ENCODE results near the gene ZNF804B.

Gene ZNF804B

DNA sequence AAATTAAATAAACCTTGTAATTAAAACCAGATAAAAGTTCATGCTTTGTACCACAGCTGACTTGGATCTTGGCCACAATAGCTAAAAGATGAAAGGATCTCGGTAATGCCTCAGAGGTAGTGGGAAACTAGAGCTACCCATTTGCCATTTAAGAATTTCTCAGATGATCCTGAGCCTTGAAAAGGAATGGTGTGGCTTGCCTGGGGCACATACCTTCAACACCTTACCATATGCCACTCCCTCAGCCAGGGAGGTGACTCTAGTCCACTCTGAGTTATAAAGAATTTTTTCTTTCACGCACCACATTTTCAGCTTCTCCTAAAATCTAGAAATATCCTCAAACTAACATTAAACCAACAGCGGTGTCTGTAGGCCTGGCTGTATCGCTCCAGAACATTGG is 552.4 kb downstream of the ZNF804B start:
- no peaks in the 10 kb centered on the region for H3K9me3 ChIP-seq (ENCODE audit: low read length)
- no peak overlapping the region for H3K4me3 ChIP-seq (ENCODE audit: low read length)
- H3K27me3 ChIP-seq (ENCODE audit: insufficient read depth, low read length), result no peaks in the 10 kb centered on the region
- H3K36me3 ChIP-seq (ENCODE audit: insufficient read depth, low read length), result no peaks in the 10 kb centered on the region
- H2AFZ ChIP-seq (ENCODE audit: low read depth, low read length), result no peak overlapping the region
- H3K4me1 ChIP-seq (ENCODE audit: insufficient read depth, low read length), result peaks cover 17% of the 10 kb centered on the region

DNA sequence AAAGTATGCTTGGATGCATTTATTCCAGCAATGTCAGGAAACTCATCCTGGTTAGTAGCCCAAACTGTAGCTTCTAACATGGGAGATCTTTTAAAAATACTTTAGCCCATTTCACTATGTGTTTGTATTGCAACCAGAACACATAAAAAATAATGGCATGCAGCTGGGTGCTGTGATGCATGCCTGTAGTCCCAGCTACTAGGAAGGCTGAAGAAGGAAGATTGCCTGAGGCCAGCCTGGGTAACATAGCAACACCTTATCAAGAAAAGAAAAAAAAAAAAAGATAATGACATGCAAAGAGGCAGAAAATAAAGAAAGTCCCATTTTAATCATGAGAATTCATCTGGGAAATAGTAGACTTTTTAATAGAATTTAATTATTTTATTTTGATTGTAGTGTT is 553.1 kb downstream of the ZNF804B start:
- no peaks in the 10 kb centered on the region for H3K36me3 ChIP-seq (ENCODE audit: insufficient read depth, low read length)
- no peak overlapping the region for H3K4me3 ChIP-seq (ENCODE audit: low read length)
- no peak overlapping the region for H2AFZ ChIP-seq (ENCODE audit: low read depth, low read length)
- H3K9me3 ChIP-seq (ENCODE audit: low read length), result no peaks in the 10 kb centered on the region
- peaks cover 24% of the 10 kb centered on the region for H3K4me1 ChIP-seq (ENCODE audit: insufficient read depth, low read length)
- H3K27me3 ChIP-seq (ENCODE audit: insufficient read depth, low read length), result no peaks in the 10 kb centered on the region

DNA sequence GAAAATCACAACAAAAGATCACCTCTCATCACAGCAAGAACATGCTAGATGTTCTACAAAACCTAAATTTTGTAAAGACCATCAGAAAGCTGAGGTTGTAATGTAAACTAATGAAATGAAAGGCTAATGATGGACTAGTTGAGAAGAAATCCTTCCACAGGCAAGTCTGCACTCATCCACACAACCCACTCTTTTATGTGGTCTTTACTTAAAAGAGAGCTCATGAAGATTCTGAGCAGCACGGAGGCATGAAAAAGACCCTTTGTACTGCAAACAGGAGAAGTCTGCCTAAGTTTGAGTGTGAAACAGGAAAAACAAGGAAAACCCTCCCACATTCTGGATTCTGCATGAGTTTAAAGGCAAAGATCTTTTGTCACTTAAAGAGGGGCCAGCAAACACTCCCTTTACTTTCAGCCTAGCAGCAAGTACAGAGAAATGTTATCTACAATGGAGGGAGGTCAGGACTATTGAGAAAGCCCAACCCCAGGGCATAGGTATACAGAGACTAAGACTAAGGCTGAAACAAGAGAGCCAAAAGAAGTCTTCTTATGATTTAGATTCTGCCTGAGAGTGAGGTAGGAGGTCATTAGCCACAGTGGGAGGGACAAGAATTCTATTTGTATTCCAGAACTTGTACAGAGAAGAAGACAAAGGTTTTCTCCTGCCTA is 557.2 kb downstream of the ZNF804B start:
- Histone ChIP-seq H3K9me3 (ENCODE audit: low read length) (no peaks in the 10 kb centered on the region), H3K4me1 (ENCODE audit: insufficient read depth, low read length) (peaks cover 27% of the 10 kb centered on the region), H3K27me3 (ENCODE audit: insufficient read depth, low read length) (no peaks in the 10 kb centered on the region), H3K4me3 (ENCODE audit: low read length) (no peak overlapping the region), H2AFZ (ENCODE audit: low read depth, low read length) (no peak overlapping the region), H3K36me3 (ENCODE audit: insufficient read depth, low read length) (no peaks in the 10 kb centered on the region)

DNA sequence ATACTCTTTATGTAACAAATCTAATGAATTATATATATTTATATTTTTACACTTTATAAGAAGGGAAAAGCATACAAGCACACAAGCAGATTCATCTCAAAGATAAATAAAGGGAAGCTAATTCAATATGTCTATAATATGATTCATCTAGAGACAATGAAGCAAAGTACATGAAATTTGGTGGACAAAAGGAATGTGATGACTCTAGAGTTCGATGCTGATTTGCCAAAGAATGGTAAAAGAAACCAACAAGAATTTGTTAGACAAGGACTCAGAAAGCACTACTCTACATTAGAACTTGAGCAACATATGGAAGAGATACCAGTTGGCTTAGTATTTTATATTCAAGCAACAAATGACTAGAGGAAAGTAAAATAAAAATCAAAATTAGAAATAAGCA is 572.5 kb downstream of the ZNF804B start:
- Histone ChIP-seq H3K36me3 (ENCODE audit: insufficient read depth, low read length) (no peaks in the 10 kb centered on the region), H3K4me1 (ENCODE audit: insufficient read depth, low read length) (no peaks in the 10 kb centered on the region), H2AFZ (ENCODE audit: low read depth, low read length) (no peak overlapping the region), H3K27me3 (ENCODE audit: insufficient read depth, low read length) (no peaks in the 10 kb centered on the region), H3K9me3 (ENCODE audit: low read length) (no peaks in the 10 kb centered on the region), H3K4me3 (ENCODE audit: low read length) (no peak overlapping the region)

DNA sequence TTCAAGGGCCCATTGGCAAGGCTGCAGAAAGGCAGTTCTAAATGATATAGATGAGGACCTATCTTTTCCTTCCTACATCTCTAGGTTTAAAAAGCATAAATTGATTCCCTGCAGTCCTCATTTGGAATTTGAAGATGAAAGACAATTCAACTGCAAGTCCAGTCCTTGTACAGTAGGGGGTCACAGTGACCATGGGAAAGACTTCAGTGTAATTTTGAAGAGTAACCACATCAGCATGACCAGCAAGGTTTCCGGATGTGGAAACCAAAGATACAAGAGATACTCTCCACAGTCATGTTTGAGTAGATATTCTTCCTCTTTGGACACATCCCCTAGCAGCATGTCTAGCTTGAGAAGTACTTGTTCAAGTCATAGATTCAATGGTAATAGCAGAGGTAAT is 575.3 kb downstream of the ZNF804B start:
- Histone ChIP-seq H3K9me3 (ENCODE audit: low read length) (no peaks in the 10 kb centered on the region), H3K36me3 (ENCODE audit: insufficient read depth, low read length) (no peaks in the 10 kb centered on the region), H3K4me3 (ENCODE audit: low read length) (no peak overlapping the region), H3K4me1 (ENCODE audit: insufficient read depth, low read length) (no peaks in the 10 kb centered on the region), H3K27me3 (ENCODE audit: insufficient read depth, low read length) (no peaks in the 10 kb centered on the region), H2AFZ (ENCODE audit: low read depth, low read length) (no peak overlapping the region)

DNA sequence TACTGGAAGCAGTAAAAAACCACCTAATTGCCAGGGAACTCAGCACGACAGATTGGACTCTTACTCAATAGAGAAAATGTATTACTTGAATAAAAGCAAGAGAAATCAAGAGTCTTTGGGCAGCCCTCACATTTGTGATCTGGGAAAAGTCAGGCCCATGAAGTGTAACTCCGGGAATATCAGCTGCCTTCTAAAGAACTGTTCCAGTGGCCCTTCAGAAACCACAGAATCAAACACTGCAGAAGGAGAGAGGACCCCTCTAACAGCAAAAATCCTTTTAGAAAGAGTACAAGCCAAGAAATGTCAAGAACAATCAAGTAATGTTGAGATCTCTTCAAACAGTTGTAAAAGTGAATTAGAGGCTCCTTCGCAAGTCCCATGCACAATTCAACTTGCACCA is 576.0 kb downstream of the ZNF804B start:
- Histone ChIP-seq H3K4me3 (ENCODE audit: low read length) (no peak overlapping the region), H3K4me1 (ENCODE audit: insufficient read depth, low read length) (no peaks in the 10 kb centered on the region), H3K9me3 (ENCODE audit: low read length) (no peaks in the 10 kb centered on the region), H2AFZ (ENCODE audit: low read depth, low read length) (no peak overlapping the region), H3K36me3 (ENCODE audit: insufficient read depth, low read length) (no peaks in the 10 kb centered on the region), H3K27me3 (ENCODE audit: insufficient read depth, low read length) (no peaks in the 10 kb centered on the region)

DNA sequence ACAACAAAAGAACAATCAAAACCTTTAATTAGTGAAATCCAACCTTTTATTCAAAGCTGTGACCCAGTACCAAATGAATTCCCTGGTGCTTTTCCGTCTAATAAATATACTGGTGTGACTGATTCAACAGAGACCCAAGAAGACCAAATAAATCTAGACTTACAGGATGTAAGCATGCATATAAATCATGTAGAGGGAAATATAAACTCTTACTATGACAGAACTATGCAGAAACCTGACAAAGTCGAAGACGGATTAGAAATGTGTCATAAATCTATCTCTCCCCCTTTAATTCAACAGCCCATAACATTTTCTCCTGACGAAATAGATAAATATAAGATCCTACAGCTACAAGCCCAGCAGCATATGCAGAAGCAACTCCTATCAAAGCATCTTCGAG is 576.6 kb downstream of the ZNF804B start:
- no peaks in the 10 kb centered on the region for H3K4me1 ChIP-seq (ENCODE audit: insufficient read depth, low read length)
- H2AFZ ChIP-seq (ENCODE audit: low read depth, low read length), result no peak overlapping the region
- H3K27me3 ChIP-seq (ENCODE audit: insufficient read depth, low read length), result no peaks in the 10 kb centered on the region
- H3K36me3 ChIP-seq (ENCODE audit: insufficient read depth, low read length), result no peaks in the 10 kb centered on the region
- H3K4me3 ChIP-seq (ENCODE audit: low read length), result no peak overlapping the region
- no peaks in the 10 kb centered on the region for H3K9me3 ChIP-seq (ENCODE audit: low read length)

DNA sequence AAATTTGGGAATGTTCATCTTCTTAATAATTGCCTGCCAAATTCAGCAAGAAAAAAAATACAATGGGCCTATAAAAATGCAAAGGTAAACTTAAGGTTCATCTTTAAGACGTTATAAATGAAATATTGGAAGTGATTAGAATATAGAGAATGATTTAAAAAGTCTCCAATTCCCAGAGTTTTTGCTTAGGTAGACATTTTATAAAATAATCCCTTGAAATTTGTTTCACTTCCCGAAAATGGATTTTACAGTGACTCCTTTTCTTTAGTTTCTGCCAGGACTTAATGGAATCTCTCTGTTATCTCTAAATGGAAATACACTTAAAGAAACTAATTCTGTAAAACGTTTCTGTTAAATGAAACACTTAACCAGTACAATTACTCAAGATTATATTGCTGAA is 580.2 kb downstream of the ZNF804B start:
- Histone ChIP-seq H3K36me3 (ENCODE audit: insufficient read depth, low read length) (no peaks in the 10 kb centered on the region), H3K4me1 (ENCODE audit: insufficient read depth, low read length) (no peaks in the 10 kb centered on the region), H2AFZ (ENCODE audit: low read depth, low read length) (peak overlapping the region; percentile 17), H3K27me3 (ENCODE audit: insufficient read depth, low read length) (no peaks in the 10 kb centered on the region), H3K4me3 (ENCODE audit: low read length) (no peak overlapping the region), H3K9me3 (ENCODE audit: low read length) (no peaks in the 10 kb centered on the region)

DNA sequence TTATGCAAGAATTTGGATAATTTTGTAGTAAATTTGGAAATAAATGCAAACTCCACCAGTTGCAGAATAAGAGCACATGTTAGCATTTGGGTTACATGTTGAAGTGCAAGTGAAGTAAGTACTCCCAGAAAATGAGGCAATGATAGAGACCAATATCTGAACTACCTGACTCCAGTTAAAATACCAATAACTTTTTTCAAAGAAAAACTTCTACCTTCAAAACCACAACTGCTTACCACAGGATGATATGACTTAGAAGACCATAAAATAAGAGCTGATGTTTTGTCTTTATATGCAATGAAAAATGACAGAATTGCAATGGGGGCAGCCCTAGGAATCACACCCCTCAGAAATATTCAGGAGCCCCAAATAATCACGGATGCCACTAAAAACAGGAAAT is 597.6 kb downstream of the ZNF804B start:
- Histone ChIP-seq H3K4me1 (ENCODE audit: insufficient read depth, low read length) (no peaks in the 10 kb centered on the region), H3K27me3 (ENCODE audit: insufficient read depth, low read length) (no peaks in the 10 kb centered on the region), H3K4me3 (ENCODE audit: low read length) (no peak overlapping the region), H2AFZ (ENCODE audit: low read depth, low read length) (no peak overlapping the region), H3K9me3 (ENCODE audit: low read length) (no peaks in the 10 kb centered on the region), H3K36me3 (ENCODE audit: insufficient read depth, low read length) (no peaks in the 10 kb centered on the region)

DNA sequence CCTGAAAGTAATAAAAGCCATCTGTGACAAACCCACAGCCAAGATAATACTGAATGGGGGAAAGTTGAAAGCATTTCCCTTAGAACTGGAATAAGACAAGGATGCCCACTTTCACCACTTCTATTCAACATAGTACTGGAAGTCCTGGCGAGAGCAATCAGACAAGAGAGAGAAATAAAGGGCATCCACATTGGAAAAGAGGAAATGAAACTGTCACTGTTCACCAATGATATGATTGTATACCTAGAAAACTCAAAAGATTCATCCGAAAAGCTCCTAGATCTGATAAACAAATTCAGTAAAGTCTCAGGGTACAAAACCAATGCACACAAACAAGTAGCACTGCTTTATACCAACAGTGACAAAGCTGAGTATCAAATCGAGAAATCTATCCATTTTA is 617.7 kb downstream of the ZNF804B start:
- no peaks in the 10 kb centered on the region for H3K27me3 ChIP-seq (ENCODE audit: insufficient read depth, low read length)
- no peak overlapping the region for H2AFZ ChIP-seq (ENCODE audit: low read depth, low read length)
- peaks cover 2% of the 10 kb centered on the region for H3K4me1 ChIP-seq (ENCODE audit: insufficient read depth, low read length)
- no peak overlapping the region for H3K4me3 ChIP-seq (ENCODE audit: low read length)
- no peaks in the 10 kb centered on the region for H3K36me3 ChIP-seq (ENCODE audit: insufficient read depth, low read length)
- no peaks in the 10 kb centered on the region for H3K9me3 ChIP-seq (ENCODE audit: low read length)

DNA sequence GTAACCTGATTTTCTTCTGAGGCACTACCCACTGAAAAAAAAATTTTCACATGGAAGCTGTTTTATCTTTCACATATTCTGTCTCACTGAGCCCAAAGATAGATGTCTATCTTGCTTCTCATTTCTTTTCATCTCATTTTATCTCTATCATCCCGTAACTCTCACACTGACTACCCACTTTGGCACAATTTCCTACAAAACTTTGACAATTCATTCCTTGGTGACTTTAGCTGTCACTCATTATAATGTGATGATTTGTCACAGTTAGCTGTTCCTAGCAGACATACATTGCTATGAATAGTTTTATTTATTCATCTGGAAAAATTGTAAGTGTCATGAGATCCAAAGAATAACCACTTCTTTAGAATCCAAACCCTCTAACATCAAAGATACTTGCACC is 625.9 kb downstream of the ZNF804B start:
- H3K4me3 ChIP-seq (ENCODE audit: low read length), result no peak overlapping the region
- H3K4me1 ChIP-seq (ENCODE audit: insufficient read depth, low read length), result no peaks in the 10 kb centered on the region
- H3K27me3 ChIP-seq (ENCODE audit: insufficient read depth, low read length), result no peaks in the 10 kb centered on the region
- peaks cover 3% of the 10 kb centered on the region for H3K9me3 ChIP-seq (ENCODE audit: low read length)
- H3K36me3 ChIP-seq (ENCODE audit: insufficient read depth, low read length), result no peaks in the 10 kb centered on the region
- no peak overlapping the region for H2AFZ ChIP-seq (ENCODE audit: low read depth, low read length)
